Glomerular endothelial cell (primary cell): ENCODE data around the gene CELF6. TPM values are rescaled to one million over a fixed set of nuclear protein-coding genes. Genes with fewer than 3 reads are reported as not detected.

Source experiments
- total RNA-seq: library from RNA; depleted of rRNA; stranded (reverse); fragments of >200 nt; gene quantifications from 2 replicates; pipeline ENCODE4 v1.2.3, GENCODE V29; 2015

CELF6 gene
- total RNA-seq, 1 donor from 2014 or later, result 1.5 TPM

Other genes with a start within 250 kb of the CELF6 start
- 13.3 and 44.6 TPM in 2 replicates for gene MYO9A, start 202.0 kb downstream of the CELF6 start, total RNA-seq
- gene SENP8, start 201.8 kb downstream of the CELF6 start, total RNA-seq, result 1.4 and 2.5 TPM in 2 replicates
- gene GRAMD2A, start 122.4 kb downstream of the CELF6 start, total RNA-seq, result not detected in 2 replicates
- 849 and 1,181 TPM in 2 replicates for gene PKM, start 89.0 kb downstream of the CELF6 start, total RNA-seq
- gene PARP6, start 47.6 kb downstream of the CELF6 start, total RNA-seq, result 22.8 and 23.9 TPM in 2 replicates
- gene HEXA, start 55.9 kb upstream of the CELF6 start, total RNA-seq, result 171 and 194 TPM in 2 replicates
- not detected in 2 replicates for gene TMEM202, start 78.1 kb upstream of the CELF6 start, total RNA-seq
- 36.5 and 40.3 TPM in 2 replicates for gene ARIH1, start 154.2 kb upstream of the CELF6 start, total RNA-seq